K562 (cell line): ENCODE data around the gene CBX8. TPM values are rescaled to one million over a fixed set of nuclear protein-coding genes. Genes with fewer than 3 reads are reported as not detected.

Source experiments
- ATAC-seq: fragments of 200-7000 bp; cut with Tn5 transposase; 3 replicates; pipeline ENCODE4 v1.9.1; 2020; ENCODE audit warnings: moderate library complexity
- BruUV-seq: library from RNA; stranded (reverse); fragments of 400-500 nt; replicated peaks from 2 replicates; lab custom pipeline; 2021; lab: Mats Ljungman, UMichigan
- CTCF ChIA-PET: fragments of 300-600 bp; formaldehyde crosslinking; extraction: SDS; loops from one replicate; lab custom pipeline; 2021; ENCODE audit warnings: low intra/inter-chr PET ratio; lab: Yijun Ruan, JAX
- POLR2A ChIA-PET: fragments of 300-600, 350-650 bp; sonication (Branson Sonifier 250); formaldehyde crosslinking; extraction: SDS; loops from one replicate; lab custom pipeline; 2021; ENCODE audit warnings: antibody characterized with exemption, inconsistent platforms; lab: Yijun Ruan, JAX
- DNase-seq, 4 experiments: peaks; one replicate each; pipeline versions ENCODE4 v3.0.0 to v3.0.0-alpha.2; 2011 to 2018; ENCODE audit warnings: low spot score in 3 of 4, mixed read lengths in 3 of 4; ENCODE audit errors: extremely low read depth in 1 of 4
- FAIRE-seq: peaks from 2 replicates; lab custom pipeline; 2011; peaks lifted over from hg19 to GRCh38; lab: Jason Lieb, UNC
- H2AFZ ChIP-seq: 2 replicates; pipeline ENCODE4 v1.6.0; 2011; ENCODE audit warnings: low read depth, low read length, control low read depth, inconsistent platforms
- H3K27ac ChIP-seq: fragments of 200-600 bp; 3 replicates; pipeline ENCODE4 v1.8.0; 2011; ENCODE audit warnings: low read depth, mild to moderate bottlenecking, control low read depth, inconsistent platforms, low read length, moderate library complexity, mixed read lengths; ENCODE audit errors: extremely low read depth
- H3K27me3 ChIP-seq, 2 experiments: fragments of 300-600 bp in 1 of 2; 2 replicates in 1 of 2; 3 replicates in 1 of 2; pipeline versions ENCODE4 v1.6.0 to v1.8.0; 2011; ENCODE audit warnings: inconsistent platforms in 2 of 2, low read length in 2 of 2, mild to moderate bottlenecking in 1 of 2, mixed read lengths in 1 of 2, moderate library complexity in 1 of 2; ENCODE audit not compliant: control insufficient read depth in 2 of 2, insufficient read depth in 2 of 2
- H3K36me3 ChIP-seq: fragments of 300-600 bp; 3 replicates; pipeline ENCODE4 v1.8.0; 2011; ENCODE audit warnings: mild to moderate bottlenecking, low read length, inconsistent platforms; ENCODE audit not compliant: control insufficient read depth, insufficient read depth
- H3K4me1 ChIP-seq, 2 experiments: fragments of 200-600 bp in 1 of 2; replicated peaks in 1 of 2; 2 replicates in 1 of 2; 3 replicates in 1 of 2; pipeline versions ENCODE4 v1.5.1 to v1.8.0; 2011; ENCODE audit warnings: inconsistent platforms in 2 of 2, low read length in 2 of 2, mild to moderate bottlenecking in 1 of 2, mixed read lengths in 1 of 2, moderate library complexity in 1 of 2; ENCODE audit not compliant: control insufficient read depth in 2 of 2, insufficient read depth in 2 of 2
- H3K4me2 ChIP-seq: 2 replicates; pipeline ENCODE4 v1.6.1; 2011; ENCODE audit warnings: low read length, control low read depth, inconsistent platforms, mixed read lengths; ENCODE audit not compliant: insufficient read depth
- H3K4me3 ChIP-seq: fragments of 200-600 bp; sonication (generic), shearing (Covaris generic); 2 replicates; pipeline ENCODE4 v1.5.1; 2016; ENCODE audit warnings: control low read depth, inconsistent platforms
- H3K79me2 ChIP-seq: fragments of 200-600 bp; 3 replicates; pipeline ENCODE4 v1.8.0; 2011; ENCODE audit warnings: low read length, inconsistent platforms; ENCODE audit not compliant: control insufficient read depth, insufficient read depth
- H3K9ac ChIP-seq, 2 experiments: 2 replicates each; pipeline versions ENCODE4 v1.6.0 to v1.6.1; 2011; ENCODE audit warnings: low read depth in 2 of 2, low read length in 2 of 2, control low read depth in 1 of 2, inconsistent platforms in 1 of 2, mild to moderate bottlenecking in 1 of 2, mixed read lengths in 1 of 2; ENCODE audit not compliant: insufficient read depth in 1 of 2
- H3K9me1 ChIP-seq: one replicate; pipeline ENCODE4 v1.6.0; 2011; ENCODE audit warnings: inconsistent platforms, mild to moderate bottlenecking, low read length, moderate library complexity; ENCODE audit not compliant: control insufficient read depth, insufficient read depth
- H3K9me3 ChIP-seq: replicated peaks from 2 replicates; pipeline ENCODE4 v1.5.1; 2011; ENCODE audit warnings: low read depth, low read length, inconsistent platforms; ENCODE audit not compliant: control insufficient read depth, insufficient read depth
- H4K20me1 ChIP-seq: replicated peaks from 2 replicates; pipeline ENCODE4 v1.6.1; 2011; ENCODE audit warnings: low read length, inconsistent platforms, mixed read lengths; ENCODE audit not compliant: control insufficient read depth, insufficient read depth
- CGGBP1 ChIP-seq: fragments of 250-450 bp; sonication (Bioruptor Pico); IDR thresholded peaks from 2 replicates; pipeline ENCODE4 v1.9.0; 2021; ENCODE audit warnings: mild to moderate bottlenecking
- DEAF1 ChIP-seq: fragments of 450-650 bp; formaldehyde crosslinking; IDR thresholded peaks from 2 replicates; pipeline ENCODE4 v1.4.0; 2020; ENCODE audit warnings: mild to moderate bottlenecking, moderate library complexity
- EGR1 ChIP-seq: fragments of 450-650 bp; conservative IDR thresholded peaks from 2 replicates; pipeline ENCODE4 v1.6.1; 2017; ENCODE audit warnings: mild to moderate bottlenecking
- ETS1 ChIP-seq: conservative IDR thresholded peaks from 2 replicates; pipeline ENCODE4 v1.6.1; 2011; ENCODE audit warnings: low read depth, mild to moderate bottlenecking, low read length; ENCODE audit not compliant: control insufficient read depth
- FOXA1 ChIP-seq: fragments of 450-650 bp; IDR thresholded peaks from 2 replicates; pipeline ENCODE4 v1.6.1; 2016; ENCODE audit warnings: mild to moderate bottlenecking, borderline replicate concordance
- KLF13 ChIP-seq: fragments of 450-650 bp; IDR thresholded peaks from 2 replicates; pipeline ENCODE4 v1.6.1; 2016; ENCODE audit warnings: missing genetic modification characterization, low read depth, mild to moderate bottlenecking, missing compliant biosample characterization, moderate library complexity, borderline replicate concordance
- PHTF2 ChIP-seq: fragments of 250-450 bp; sonication (Bioruptor Pico); IDR thresholded peaks from 2 replicates; pipeline ENCODE4 v1.5.0; 2021; ENCODE audit warnings: mild to moderate bottlenecking
- POLR2G ChIP-seq: fragments of 200-400 bp; formaldehyde crosslinking; IDR thresholded peaks from 2 replicates; pipeline ENCODE4 v1.6.1; 2017; ENCODE audit warnings: low read depth, mild to moderate bottlenecking, antibody characterized with exemption, low read length, moderate library complexity
- SPI1 ChIP-seq: IDR thresholded peaks from 2 replicates; pipeline ENCODE4 v1.6.1; 2011; ENCODE audit warnings: low read depth, low read length, control low read depth, borderline replicate concordance
- TCFL5 ChIP-seq: fragments of 250-450 bp; sonication (Bioruptor Pico); conservative IDR thresholded peaks from 2 replicates; pipeline ENCODE4 v1.6.1; 2021; ENCODE audit warnings: mild to moderate bottlenecking, moderate library complexity, matching md5 sums
- TEAD2 ChIP-seq: fragments of 450-650 bp; IDR thresholded peaks from 2 replicates; pipeline ENCODE4 v1.6.1; 2016; ENCODE audit warnings: missing genetic modification characterization, control low read depth, missing compliant biosample characterization
- ZNF280B ChIP-seq: fragments of 250-450 bp; sonication (Bioruptor Pico); IDR thresholded peaks from 2 replicates; pipeline ENCODE4 v1.5.1; 2021; ENCODE audit warnings: mild to moderate bottlenecking
- WGBS: fragments of 100-300 bp; shearing (Covaris generic); methylation state at CpG from one replicate; pipeline ENCODE4 v1.1.6; 2016; ENCODE audit warnings: low coverage, mixed read lengths; ENCODE audit not compliant: insufficient coverage; ENCODE audit errors: missing lambda C conversion rate; 5-methylcytosine and 5-hydroxymethylcytosine counted together
- in situ Hi-C: fragments of 300-500 bp; cut with MboI; formaldehyde crosslinking; loops from 4 replicates; pipeline ENCODE4 v1.15.0; 2018; ENCODE audit warnings: inconsistent platforms, mixed read lengths
- intact Hi-C: fragments of 100-400 bp; cut with micrococcal nuclease; formaldehyde crosslinking; loops from 2 replicates; pipeline ENCODE4 v1.14.2; 2022
- polyA plus RNA-seq, 8 experiments: library from polyadenylated mRNA; depleted of rRNA in 4 of 8; stranded (reverse) in 5 of 8; unstranded in 3 of 8; fragments of >200 nt; fragmentation: Nextera tagmentation in 2 of 8; fragmentation: Illumina TruSeq in 1 of 8; extraction: Ambion mirVana in 2 of 8; extraction: Trizol in 1 of 8; gene quantifications; 2 replicates each; pipeline versions ENCODE4 v1.2.1 to v1.2.3, GENCODE V29; 2011 to 2014; ENCODE audit warnings: inconsistent platforms in 1 of 8, missing spikeins in 1 of 8
- total RNA-seq, 7 experiments: library from RNA; depleted of rRNA in 6 of 7; stranded (reverse); fragments of >200 nt in 6 of 7; fragmentation: Illumina TruSeq in 2 of 7; extraction: Trizol in 2 of 7; gene quantifications; 2 replicates each; pipeline versions ENCODE4 v1.2.1 to v1.2.3, GENCODE V29; 2011 to 2021; ENCODE audit warnings: low replicate concordance in 1 of 7
- TF ChIP-seq, protein P1 (sequence below): fragments of 150-350 bp; conservative IDR thresholded peaks from 2 replicates; pipeline ENCODE4 v1.6.1; 2014; ENCODE audit warnings: low read length

Gene CBX8
- total and polyA plus RNA-seq, 9 of the 15 experiments (the other 6 are each of a cell fraction or from before 2014, with no cell fraction given) = 0.08 to 11.9 (median 2.6) TPM

GRCh38 chr17:79792341-79792871 lies 4.5 kb downstream of the CBX8 start:
- intact Hi-C loops (no loop called here), in situ Hi-C loops (loop anchor here (5.0 kb wide), 1 partner anchor 45 kb away; no protein-coding TSS in a partner anchor)
- CTCF ChIA-PET = no interaction called here
- DNase-seq (no peak), ATAC-seq (no peak), FAIRE-seq (no peak)
- no TSS peak for BruUV-seq
- Histone ChIP-seq H3K9me3 (no peaks in the 10 kb centered on the region), H3K4me2 (no peak overlapping the region), H3K4me3 (no peak overlapping the region), H3K36me3 (peaks cover 20% of the 10 kb centered on the region; the same call in 2 of the 3 replicates), H2AFZ (no peak overlapping the region), H3K27me3 (no peaks in the 10 kb centered on the region), H3K4me1 (peaks cover 9 to 57% of the 10 kb centered on the region in 2 experiments), H3K79me2 (peaks cover 20% of the 10 kb centered on the region), H4K20me1 (no peaks in the 10 kb centered on the region), H3K27ac (no peak overlapping the region), H3K9me1 (no peaks in the 10 kb centered on the region), H3K9ac (no peak overlapping the region)
- WGBS = 95% methylated on average over 10 of the region's 22 CpGs
- POLR2A ChIA-PET = interaction anchor here (0.6 to 1.0 kb wide), 2 partner anchors 134 to 483 kb away, joined by 3 read pairs; no protein-coding TSS in a partner anchor
- TF ChIP-seq ETS1 (no peak), SPI1 (no peak), KLF13 (tag) (no peak), EGR1 (no peak), POLR2G (no peak), CGGBP1 (CRISPR knock-in tag) (no peak), ZNF280B (CRISPR knock-in tag) (no peak), DEAF1 (no peak), TCFL5 (no peak), TEAD2 (tag) (no peak), FOXA1 (no peak), PHTF2 (CRISPR knock-in tag) (no peak)
- TF ChIP-seq, protein P1, sequence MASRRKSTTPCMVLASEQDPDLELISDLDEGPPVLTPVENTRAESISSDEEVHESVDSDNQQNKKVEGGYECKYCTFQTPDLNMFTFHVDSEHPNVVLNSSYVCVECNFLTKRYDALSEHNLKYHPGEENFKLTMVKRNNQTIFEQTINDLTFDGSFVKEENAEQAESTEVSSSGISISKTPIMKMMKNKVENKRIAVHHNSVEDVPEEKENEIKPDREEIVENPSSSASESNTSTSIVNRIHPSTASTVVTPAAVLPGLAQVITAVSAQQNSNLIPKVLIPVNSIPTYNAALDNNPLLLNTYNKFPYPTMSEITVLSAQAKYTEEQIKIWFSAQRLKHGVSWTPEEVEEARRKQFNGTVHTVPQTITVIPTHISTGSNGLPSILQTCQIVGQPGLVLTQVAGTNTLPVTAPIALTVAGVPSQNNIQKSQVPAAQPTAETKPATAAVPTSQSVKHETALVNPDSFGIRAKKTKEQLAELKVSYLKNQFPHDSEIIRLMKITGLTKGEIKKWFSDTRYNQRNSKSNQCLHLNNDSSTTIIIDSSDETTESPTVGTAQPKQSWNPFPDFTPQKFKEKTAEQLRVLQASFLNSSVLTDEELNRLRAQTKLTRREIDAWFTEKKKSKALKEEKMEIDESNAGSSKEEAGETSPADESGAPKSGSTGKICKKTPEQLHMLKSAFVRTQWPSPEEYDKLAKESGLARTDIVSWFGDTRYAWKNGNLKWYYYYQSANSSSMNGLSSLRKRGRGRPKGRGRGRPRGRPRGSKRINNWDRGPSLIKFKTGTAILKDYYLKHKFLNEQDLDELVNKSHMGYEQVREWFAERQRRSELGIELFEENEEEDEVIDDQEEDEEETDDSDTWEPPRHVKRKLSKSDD = no peak
